LNCAP (cell line): ENCODE data around the gene PBX2.

Experiments used
- TF ChIP-seq, protein P1 (sequence below): fragments of 450-650 bp; IDR thresholded peaks from 2 replicates; pipeline ENCODE4 v1.5.1; 2017; ENCODE audit warnings: mild to moderate bottlenecking

Gene PBX2

DNA sequence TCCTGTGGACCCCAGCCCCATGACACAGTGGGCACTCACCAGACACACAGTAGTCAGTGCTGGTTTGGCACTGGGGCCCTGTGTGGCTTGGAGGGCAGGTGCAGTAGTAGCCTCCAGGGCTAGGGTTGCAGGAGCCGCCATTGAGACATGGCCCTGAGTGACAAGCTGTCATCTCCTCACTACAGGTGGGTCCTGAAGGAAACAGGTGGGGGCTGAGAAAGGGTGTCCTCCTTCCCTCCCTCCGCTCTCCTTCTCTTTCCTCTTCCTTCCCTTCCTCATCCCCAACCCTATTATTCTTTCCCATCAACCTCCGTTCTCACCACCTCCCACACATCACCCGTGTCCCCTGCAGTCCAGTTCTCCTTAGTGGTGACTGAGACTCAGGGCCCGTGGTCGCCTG lies 23.6 kb upstream of the PBX2 start:
- TF ChIP-seq, protein P1, sequence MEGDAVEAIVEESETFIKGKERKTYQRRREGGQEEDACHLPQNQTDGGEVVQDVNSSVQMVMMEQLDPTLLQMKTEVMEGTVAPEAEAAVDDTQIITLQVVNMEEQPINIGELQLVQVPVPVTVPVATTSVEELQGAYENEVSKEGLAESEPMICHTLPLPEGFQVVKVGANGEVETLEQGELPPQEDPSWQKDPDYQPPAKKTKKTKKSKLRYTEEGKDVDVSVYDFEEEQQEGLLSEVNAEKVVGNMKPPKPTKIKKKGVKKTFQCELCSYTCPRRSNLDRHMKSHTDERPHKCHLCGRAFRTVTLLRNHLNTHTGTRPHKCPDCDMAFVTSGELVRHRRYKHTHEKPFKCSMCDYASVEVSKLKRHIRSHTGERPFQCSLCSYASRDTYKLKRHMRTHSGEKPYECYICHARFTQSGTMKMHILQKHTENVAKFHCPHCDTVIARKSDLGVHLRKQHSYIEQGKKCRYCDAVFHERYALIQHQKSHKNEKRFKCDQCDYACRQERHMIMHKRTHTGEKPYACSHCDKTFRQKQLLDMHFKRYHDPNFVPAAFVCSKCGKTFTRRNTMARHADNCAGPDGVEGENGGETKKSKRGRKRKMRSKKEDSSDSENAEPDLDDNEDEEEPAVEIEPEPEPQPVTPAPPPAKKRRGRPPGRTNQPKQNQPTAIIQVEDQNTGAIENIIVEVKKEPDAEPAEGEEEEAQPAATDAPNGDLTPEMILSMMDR, result no peak

DNA sequence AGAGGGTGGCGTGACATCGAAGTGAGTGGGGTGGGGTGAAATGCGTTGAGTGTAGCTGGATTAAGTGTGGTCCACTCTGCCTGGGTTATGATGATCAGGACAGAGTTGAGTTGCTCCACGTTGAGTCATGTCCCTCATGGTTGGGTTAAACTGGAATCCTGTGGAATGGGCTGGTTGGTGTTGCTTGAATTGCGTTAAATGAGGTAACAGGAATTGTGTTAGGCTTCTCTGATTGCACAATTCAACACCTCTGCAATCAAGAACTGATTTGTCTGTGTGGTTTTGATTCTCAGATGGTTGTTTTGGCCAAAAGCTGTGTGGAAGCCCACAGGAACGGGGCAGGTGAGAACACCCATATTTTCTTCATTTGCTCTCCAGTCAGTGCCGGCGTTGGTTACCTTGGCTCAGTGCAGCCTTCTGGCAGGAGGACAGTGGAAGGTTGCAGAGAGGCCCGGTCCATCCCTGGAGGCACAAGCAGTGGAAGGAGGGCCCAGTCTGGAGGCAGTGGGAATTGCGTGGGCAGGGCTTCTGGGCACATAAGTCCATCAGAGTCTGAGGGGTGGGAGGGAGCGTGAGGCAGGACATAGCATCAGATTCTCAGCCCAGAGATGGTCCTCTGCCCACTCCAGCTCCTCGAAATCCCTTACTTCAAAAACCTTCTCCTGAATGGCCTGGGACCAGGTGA lies 22.2 kb upstream of the PBX2 start:
- TF ChIP-seq, protein P1, result no peak

DNA sequence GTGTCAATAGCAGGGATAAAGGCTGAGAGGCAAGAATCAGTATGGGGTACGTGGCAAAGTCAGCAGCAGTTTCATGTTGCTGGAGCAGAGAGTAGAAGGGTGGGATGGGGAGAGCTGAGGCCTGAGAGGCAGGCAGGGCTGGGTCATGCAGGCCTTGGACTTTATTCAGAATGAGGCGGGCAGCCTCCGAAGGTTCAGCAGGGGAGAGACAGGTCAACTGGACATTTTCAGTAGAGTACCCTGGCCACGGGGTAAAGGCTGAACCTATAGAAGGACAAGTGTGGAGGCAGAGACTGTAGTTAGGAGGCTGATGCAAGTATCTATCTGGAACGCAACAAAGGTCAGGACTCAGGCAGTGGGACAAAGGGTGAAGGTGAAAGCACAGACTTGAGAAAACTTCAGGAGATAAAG lies 20.2 kb upstream of the PBX2 start:
- TF ChIP-seq, protein P1, result no peak

DNA sequence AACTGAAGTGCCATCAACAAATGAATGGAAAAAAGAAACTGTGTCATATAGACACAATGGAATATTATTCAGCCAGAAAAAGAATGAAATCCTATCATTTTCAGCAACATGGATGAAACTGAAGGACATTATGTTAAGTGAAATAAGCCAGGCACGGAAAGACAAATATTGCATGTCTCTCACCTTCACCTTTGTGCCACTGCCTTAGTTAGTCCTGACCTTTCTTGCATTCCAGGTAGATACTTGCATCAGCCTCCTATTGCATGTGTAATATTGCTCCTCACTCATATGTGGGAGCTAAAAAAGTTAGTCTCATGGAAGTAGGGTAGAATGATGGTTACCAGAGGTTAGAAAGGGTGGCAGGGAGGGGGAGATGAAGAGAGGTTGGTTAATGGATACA lies 19.0 kb upstream of the PBX2 start:
- TF ChIP-seq, protein P1, result no peak

DNA sequence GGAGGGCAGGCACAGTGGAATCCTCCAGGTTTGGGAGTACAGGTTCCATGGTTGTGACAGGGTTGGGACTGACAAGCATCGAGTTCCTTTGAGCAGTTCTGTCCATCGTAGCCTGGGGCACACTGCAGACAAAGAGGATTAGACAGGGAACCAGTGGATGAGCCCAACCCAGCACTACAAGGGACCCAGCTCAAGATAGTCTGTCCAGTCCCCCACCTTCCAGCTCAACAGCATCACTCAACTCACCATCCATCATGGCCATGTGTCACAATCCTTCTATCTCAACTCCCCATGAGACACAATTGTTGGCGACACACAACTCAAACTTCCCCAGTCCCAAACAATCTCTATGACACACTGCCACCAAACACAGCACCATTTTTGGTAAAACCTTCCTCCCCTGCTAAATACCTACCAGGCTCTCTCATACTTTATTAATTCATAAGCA lies 14.3 kb upstream of the PBX2 start:
- TF ChIP-seq, protein P1, result no peak

DNA sequence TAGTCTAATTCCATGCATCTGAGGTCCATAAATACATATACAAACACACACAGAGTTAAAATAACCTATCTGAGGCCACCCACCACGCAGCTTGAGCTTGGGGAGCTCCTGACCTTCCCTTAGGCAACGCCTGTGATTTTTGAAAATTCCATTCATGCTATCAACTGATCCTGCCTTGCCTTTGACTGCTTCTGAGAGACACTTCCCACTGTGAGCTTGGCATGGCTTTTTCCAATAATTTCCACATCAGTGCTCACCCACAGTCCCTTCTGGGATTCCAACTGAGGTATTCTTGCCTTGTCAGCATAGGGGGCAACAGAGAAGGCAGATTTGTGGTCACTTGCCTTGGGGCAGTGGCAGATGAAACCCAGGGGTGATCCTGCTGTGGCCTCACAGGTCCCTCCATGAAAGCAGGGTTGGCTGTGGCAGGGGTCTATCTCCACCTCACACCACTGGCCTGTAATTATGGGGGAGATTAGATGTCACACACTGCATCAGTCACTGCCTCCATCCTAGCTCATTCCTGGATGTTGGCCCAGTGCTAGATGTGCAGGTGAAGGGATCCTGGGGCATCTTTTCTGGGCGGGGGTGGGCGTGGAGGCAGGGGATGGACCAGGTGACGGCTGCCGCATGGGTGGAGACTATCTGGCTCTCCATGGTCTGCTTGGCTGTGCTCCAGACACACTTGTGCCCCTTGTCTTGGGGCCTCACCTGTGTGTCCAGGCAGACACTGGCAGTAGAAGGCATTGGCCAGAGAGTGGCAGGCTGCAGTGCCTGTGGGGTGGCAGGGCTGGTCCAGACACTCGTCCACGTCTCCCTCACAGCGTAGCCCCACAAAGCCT lies 13.6 kb upstream of the PBX2 start:
- TF ChIP-seq, protein P1, result no peak

DNA sequence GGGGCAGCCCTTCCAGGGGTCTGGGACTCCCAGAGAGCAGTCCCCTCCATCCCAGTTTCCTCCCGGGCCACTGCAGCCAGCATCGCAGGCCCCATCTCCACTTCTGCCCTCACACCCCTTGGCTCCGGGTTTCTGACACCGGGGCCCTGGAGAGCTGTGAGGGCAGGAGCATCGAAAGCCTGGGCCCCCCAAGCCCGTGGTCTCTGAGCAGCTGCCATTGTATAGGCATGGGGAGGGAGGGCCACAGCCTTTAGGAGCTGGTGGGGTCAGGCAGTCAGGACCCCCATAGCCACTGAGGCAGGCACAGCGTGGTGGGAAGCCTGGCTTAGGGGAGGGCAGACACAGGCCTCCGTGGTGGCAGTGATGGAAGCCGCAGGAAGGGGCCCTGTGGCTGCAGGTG lies 12.2 kb upstream of the PBX2 start:
- TF ChIP-seq, protein P1, result no peak
